OCI-LY3 (cell line): ENCODE results near the gene CACNB4.

Experiments
- CTCF ChIP-seq: fragments of 200-600, 300-600 bp; sonication (generic); IDR thresholded peaks from 2 replicates; pipeline ENCODE4 v1.5.1; 2014; ENCODE audit warnings: antibody characterized with exemption, low read length, low read depth
- EZH2phosphoT487 ChIP-seq: fragments of 200-600 bp; shearing (Covaris generic); IDR thresholded peaks from 2 replicates; pipeline ENCODE4 v1.6.1; 2018; ENCODE audit warnings: antibody characterized with exemption, mixed run types, low read depth

GRCh38 chr2:152071092-152071491, 27.8 kb downstream of the CACNB4 start:
- TF ChIP-seq CTCF (no peak), EZH2phosphoT487 (no peak)
